ENCODE data around the gene IFNLR1. TPM values are rescaled to one million over a fixed set of nuclear protein-coding genes. Genes with fewer than 3 reads are reported as not detected.

IFNLR1 gene
- total RNA-seq, 1 experiment from 2014 or later = 9.6 TPM

DNA sequence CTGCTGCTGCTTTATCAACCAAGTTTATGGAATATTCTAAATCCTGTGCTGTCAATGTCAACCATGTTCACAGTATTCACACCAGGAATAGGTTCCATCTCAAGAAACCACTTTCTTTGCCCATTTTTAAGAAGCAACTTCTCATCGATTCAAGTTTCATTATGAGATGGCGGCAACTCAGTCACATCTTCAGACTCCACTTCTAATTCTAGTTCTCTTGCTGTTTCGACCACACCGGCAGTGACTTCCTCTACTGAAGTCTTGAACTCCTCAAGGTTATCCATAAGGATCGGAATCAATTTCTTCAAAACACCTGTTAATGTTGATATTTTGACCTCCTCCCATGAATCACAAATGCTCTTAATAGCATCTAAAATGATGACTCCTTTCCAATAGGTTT lies 39.7 kb upstream of the IFNLR1 start:
- Histone ChIP-seq H3K27ac (ENCODE audit: insufficient read length, low read depth, low read length) (no peak overlapping the region), H2BK120ac (ENCODE audit: low read depth, low read length, poor library complexity, severe bottlenecking) (no peak overlapping the region), H3K4me2 (ENCODE audit: insufficient read depth, insufficient read length, low read length) (no peak overlapping the region), H4K8ac (replicated peaks; ENCODE audit: insufficient read length, low read depth, low read length) (no peak overlapping the region), H2AK5ac (ENCODE audit: insufficient read length, low read length) (no peak overlapping the region), H2BK5ac (ENCODE audit: insufficient read length, low read length) (no peak overlapping the region), H3K4me1 (ENCODE audit: insufficient read depth, low read length) (no peaks in the 10 kb centered on the region), H3K18ac (ENCODE audit: insufficient read length, low read depth, low read length) (no peak overlapping the region), H4K5ac (ENCODE audit: insufficient read length, low read depth, low read length) (no peak overlapping the region), H4K20me1 (ENCODE audit: control insufficient read depth, insufficient read depth, insufficient read length) (no peaks in the 10 kb centered on the region), H3K14ac (ENCODE audit: insufficient read depth, low read length) (no peak overlapping the region), H3K4ac (ENCODE audit: low read depth, low read length) (no peak overlapping the region), H3K9ac (ENCODE audit: extremely low read depth, insufficient read length, low read length) (no peak overlapping the region), H2BK12ac (ENCODE audit: insufficient read length, low read depth, low read length) (no peak overlapping the region), H3K23me2 (ENCODE audit: insufficient read length, low read depth, low read length, poor library complexity, severe bottlenecking) (no peaks in the 10 kb centered on the region), H3K79me1 (ENCODE audit: insufficient read depth, low read depth, low read length, poor library complexity, severe bottlenecking) (no peaks in the 10 kb centered on the region), H3T11ph (ENCODE audit: low read length) (no peak overlapping the region), H2BK20ac (ENCODE audit: low read depth, low read length, poor library complexity, severe bottlenecking) (no peak overlapping the region), H3K23ac (ENCODE audit: insufficient read length, low read depth, low read length) (no peak overlapping the region), H3K79me2 (ENCODE audit: insufficient read depth, low read length) (no peaks in the 10 kb centered on the region; the same call in 1 of the 2 replicates), H2AFZ (ENCODE audit: low read length) (no peak overlapping the region), H3K9me3 (ENCODE audit: control insufficient read depth, low read depth, low read length) (no peaks in the 10 kb centered on the region), H4K91ac (ENCODE audit: insufficient read length, low read depth, low read length) (no peak overlapping the region), H3K56ac (ENCODE audit: insufficient read length, low read depth, low read length) (no peak overlapping the region), H3K27me3 (ENCODE audit: insufficient read depth, low read length) (no peaks in the 10 kb centered on the region), H2BK15ac (ENCODE audit: low read depth, low read length) (no peak overlapping the region)
- Mint-ChIP-seq H3K27ac (no peak overlapping the region), H3K36me3 (ENCODE audit: insufficient read depth in 1 of 3, low read depth in 3 of 3) (no peaks in the 10 kb centered on the region), H3K27me3 (ENCODE audit: low read depth) (no peaks in the 10 kb centered on the region; the same call in 1 of the 2 replicates), H3K4me1 (0 out of 4 replicates have a peak, but pooled peaks cover 0 to 3% of the 10 kb centered on the region in 2 experiments), H3K4me3 (no peak overlapping the region), H3K9me3 (no peaks in the 10 kb centered on the region)
- TF ChIP-seq CTCF (conservative IDR thresholded peaks at IDR 0.05) = no peak
- WGBS (ENCODE audit: extremely low coverage, insufficient read length, low lambda C conversion rate) = no CpG with 5 or more reads among the region's 5 CpGs
- no peak for DNase-seq

Measured in H9 (cell line).